Memory B cell (primary cell): ENCODE data around the gene PHF5A.

ENCODE experiments used
- ATAC-seq: fragments of 150-1000 bp; cut with Tn5 transposase; 2 replicates; pipeline ENCODE4 v1.10.0; 2021; ENCODE audit warnings: low read depth, mild to moderate bottlenecking, moderate library complexity
- DNase-seq, 2 donors: peaks; one replicate each; pipeline ENCODE4 v3.0.0; 2022; ENCODE audit warnings: low spot score in 2 of 2
- H3K27ac Mint-ChIP-seq: one replicate; pipeline ENCODE4 v1.8.0; 2022; ENCODE audit warnings: mild to moderate bottlenecking, moderate library complexity, mixed read lengths
- H3K27me3 Mint-ChIP-seq: one replicate; pipeline ENCODE4 v1.8.0; 2022; ENCODE audit warnings: mixed read lengths
- H3K36me3 Mint-ChIP-seq: one replicate; pipeline ENCODE4 v1.8.0; 2022; ENCODE audit warnings: mild to moderate bottlenecking, mixed read lengths
- H3K4me1 Mint-ChIP-seq: one replicate; pipeline ENCODE4 v1.8.0; 2022; ENCODE audit warnings: mixed read lengths
- H3K4me3 Mint-ChIP-seq: one replicate; pipeline ENCODE4 v1.8.0; 2022; ENCODE audit warnings: mild to moderate bottlenecking, moderate library complexity, mixed read lengths
- H3K9me3 Mint-ChIP-seq: one replicate; pipeline ENCODE4 v1.8.0; 2022; ENCODE audit warnings: mixed read lengths

Gene PHF5A

DNA sequence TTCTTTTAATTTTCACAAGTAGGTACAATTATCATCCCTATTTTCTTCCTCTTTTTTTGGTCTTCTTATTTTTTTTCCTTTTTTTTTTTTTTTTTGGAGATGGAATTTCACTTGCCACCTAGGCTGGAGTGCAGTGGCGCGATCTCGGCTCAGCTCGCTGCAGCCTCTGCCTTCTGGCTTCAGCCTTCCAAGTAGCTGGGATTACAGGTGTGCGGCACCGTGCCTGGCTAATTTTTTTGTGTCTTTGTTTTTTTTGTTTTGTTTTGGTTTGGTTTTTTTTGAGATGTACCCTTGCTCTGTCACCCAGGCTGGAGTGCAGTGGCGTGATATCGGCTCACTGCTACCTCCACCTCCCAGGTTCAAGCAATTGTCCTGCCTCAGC, 38.5 kb downstream of the PHF5A start:
- no peak overlapping the region for H3K4me3 Mint-ChIP-seq
- no peak overlapping the region for H3K27ac Mint-ChIP-seq
- peaks cover 19% of the 10 kb centered on the region for H3K36me3 Mint-ChIP-seq
- H3K4me1 Mint-ChIP-seq, result peaks cover 24% of the 10 kb centered on the region
- ATAC-seq (no peak), DNase-seq (no peak)
- H3K27me3 Mint-ChIP-seq, result no peaks in the 10 kb centered on the region
- H3K9me3 Mint-ChIP-seq, result no peaks in the 10 kb centered on the region

DNA sequence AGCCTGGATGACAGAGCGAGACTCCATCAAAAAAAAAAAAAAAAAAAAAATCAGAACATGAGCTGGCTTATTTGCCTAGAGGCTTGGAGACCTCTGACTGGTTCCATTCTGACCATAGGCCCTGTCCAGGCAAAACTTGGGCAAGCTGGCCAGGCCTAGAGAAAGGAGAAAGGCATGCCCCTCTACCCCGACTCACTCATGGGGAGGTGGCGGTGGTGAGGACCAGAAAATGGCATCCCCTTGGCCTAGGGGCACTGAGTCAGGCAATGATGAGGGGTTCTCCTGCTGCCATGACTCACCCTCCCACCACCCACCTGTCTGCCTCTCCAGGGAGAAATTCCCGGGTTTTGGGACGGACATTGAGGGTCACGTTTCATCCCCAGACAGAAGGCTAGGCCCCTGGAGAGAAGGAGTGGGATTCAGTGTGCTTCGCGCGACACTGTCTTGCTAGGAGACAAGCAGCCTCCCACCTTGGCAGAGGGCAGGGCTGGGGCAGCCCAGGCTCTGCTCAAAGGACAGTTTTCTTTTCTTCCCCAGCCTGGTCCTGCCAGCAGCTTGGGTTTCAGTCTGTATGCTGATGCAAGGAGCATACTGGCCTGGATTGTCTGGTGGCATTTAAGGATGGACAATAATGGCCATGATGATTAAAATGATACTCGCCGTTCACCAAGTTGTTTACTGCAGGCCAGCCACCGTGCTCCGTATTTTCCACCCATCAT, 39.1 kb downstream of the PHF5A start:
- Mint-ChIP-seq H3K27ac (no peak overlapping the region), H3K4me1 (peaks cover 22% of the 10 kb centered on the region), H3K27me3 (no peaks in the 10 kb centered on the region), H3K4me3 (no peak overlapping the region), H3K36me3 (peaks cover 19% of the 10 kb centered on the region), H3K9me3 (no peaks in the 10 kb centered on the region)
- no peak for DNase-seq
- no peak for ATAC-seq

DNA sequence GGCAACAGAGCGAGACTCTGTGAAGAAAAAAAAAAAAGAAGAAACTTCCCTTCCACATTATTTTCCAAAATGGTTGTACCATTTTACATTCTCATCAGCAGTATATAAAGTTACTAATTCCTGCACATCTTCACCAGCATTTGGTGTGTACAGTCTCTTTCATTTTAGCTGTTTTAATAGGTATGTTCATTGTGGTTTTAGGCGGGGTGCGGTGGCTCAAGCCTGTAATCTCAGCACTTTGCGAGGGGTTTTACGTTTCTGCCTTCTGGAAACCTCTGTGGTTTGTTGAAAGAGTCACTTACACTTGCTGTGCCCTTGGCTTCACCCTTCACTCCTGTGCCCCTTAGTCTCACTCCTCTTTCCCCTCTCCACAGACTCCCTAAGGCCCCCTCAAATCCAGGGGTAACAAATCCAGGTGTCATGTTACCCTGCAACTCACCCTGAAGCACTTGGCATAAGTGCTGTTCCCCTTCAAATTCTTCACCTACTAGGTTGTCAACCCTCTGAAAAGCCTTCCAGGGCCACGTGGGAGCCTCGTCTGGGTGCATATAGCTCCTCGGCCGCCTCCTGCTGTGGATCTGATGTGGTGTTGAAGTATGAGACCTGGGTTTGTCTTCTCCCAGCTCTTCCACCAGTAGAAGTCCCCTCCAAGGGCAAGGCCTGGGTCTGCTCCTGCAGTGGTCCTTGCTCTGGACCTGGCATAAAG, 42.7 kb downstream of the PHF5A start:
- Mint-ChIP-seq H3K27me3 (no peaks in the 10 kb centered on the region), H3K9me3 (no peaks in the 10 kb centered on the region), H3K27ac (peak overlapping the region; percentile 77), H3K36me3 (peaks cover 11% of the 10 kb centered on the region), H3K4me1 (peaks cover 17% of the 10 kb centered on the region), H3K4me3 (peak overlapping the region; percentile 59)
- no peak for DNase-seq
- ATAC-seq, result peak; percentile 49

DNA sequence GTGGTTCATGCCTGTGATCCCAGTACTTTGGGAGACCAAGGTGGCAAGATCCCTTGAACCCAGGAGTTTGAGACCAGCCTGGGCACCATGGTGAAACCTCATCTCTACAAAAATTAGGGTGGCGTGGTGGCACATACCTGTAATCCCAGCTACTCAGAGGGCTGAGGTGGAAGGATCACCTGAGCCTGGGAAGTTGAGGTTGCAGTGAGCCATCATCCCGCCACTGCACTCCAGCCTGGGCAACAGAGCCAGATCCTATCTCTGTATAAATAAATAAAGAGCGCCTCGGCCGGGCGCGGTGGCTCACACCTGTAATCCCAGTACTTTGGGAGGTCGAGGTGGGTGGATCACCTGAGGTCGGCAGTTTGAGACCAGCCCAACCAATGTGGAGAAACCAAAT, 49.8 kb downstream of the PHF5A start:
- H3K36me3 Mint-ChIP-seq, result peaks cover 2% of the 10 kb centered on the region
- H3K4me1 Mint-ChIP-seq, result peaks cover 16% of the 10 kb centered on the region
- no peak overlapping the region for H3K4me3 Mint-ChIP-seq
- H3K9me3 Mint-ChIP-seq, result no peaks in the 10 kb centered on the region
- H3K27me3 Mint-ChIP-seq, result no peaks in the 10 kb centered on the region
- DNase-seq (no peak), ATAC-seq (no peak)
- peak overlapping the region; percentile 60 for H3K27ac Mint-ChIP-seq

DNA sequence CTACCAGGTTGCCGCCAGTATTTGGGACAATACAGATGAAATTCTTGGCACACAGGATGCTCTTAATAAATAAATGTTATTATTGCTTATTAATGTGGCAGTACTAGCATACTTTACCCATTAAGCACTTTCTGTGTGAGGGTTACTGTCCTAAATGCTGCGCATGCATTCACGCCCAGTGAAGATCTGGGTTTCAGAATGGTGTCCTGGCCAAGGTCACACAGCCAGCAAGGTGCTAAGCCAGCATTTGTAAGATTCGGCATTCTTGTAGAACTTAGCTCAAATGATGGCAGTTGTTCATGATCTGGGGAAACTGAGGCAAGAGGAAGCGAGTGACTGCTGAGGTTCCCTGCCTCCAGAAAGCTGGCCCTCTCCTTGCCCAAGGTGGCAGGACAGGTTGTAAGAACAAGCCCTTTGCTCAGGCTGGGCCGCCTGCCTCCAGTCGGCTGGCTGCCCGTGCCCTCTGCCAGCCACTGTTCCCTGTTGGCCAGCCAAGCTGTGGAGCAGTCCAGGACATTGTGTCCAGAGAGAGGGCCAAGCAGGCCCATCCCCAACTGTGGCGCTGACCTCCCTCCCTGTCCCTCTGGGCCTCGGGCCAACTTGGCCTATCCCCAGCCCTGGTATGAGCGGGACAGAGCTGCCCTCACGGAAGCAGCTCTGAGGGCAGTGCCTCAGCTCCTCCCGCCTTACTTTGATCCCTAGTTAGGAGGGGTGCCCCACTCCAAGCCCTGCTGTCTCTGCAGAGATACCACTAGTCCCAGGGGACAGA, 50.7 kb downstream of the PHF5A start:
- no peaks in the 10 kb centered on the region for H3K27me3 Mint-ChIP-seq
- ATAC-seq, result no peak
- no peak overlapping the region for H3K4me3 Mint-ChIP-seq
- H3K27ac Mint-ChIP-seq, result peak overlapping the region; percentile 60
- peaks cover 2% of the 10 kb centered on the region for H3K36me3 Mint-ChIP-seq
- DNase-seq, result no peak
- H3K9me3 Mint-ChIP-seq, result no peaks in the 10 kb centered on the region
- H3K4me1 Mint-ChIP-seq, result peaks cover 16% of the 10 kb centered on the region

DNA sequence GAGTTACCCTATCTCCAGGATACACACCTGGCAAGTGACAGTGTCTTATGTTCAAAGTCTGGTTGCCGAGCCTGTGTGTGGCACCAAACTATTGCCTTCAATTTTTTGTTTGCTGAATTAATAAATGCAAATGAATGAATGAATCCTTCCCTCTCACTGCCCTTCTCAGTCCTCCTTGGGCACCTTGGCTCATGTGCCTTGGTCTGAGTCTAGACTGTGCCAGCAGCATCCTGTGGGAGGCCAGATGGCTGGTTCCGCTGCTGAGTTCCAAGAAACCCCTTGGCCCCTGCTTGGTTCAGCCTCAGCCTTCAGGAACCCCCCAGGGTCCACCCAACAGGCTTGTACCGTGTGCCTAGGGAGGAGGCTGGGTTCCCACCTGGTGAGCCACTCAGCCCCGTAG, 52.9 kb downstream of the PHF5A start:
- Mint-ChIP-seq H3K27me3 (no peaks in the 10 kb centered on the region), H3K36me3 (peaks cover 2% of the 10 kb centered on the region), H3K4me1 (peaks cover 29% of the 10 kb centered on the region), H3K27ac (peak overlapping the region; percentile 96), H3K9me3 (no peaks in the 10 kb centered on the region), H3K4me3 (peak overlapping the region; percentile 90)
- ATAC-seq (no peak), DNase-seq (no peak)

DNA sequence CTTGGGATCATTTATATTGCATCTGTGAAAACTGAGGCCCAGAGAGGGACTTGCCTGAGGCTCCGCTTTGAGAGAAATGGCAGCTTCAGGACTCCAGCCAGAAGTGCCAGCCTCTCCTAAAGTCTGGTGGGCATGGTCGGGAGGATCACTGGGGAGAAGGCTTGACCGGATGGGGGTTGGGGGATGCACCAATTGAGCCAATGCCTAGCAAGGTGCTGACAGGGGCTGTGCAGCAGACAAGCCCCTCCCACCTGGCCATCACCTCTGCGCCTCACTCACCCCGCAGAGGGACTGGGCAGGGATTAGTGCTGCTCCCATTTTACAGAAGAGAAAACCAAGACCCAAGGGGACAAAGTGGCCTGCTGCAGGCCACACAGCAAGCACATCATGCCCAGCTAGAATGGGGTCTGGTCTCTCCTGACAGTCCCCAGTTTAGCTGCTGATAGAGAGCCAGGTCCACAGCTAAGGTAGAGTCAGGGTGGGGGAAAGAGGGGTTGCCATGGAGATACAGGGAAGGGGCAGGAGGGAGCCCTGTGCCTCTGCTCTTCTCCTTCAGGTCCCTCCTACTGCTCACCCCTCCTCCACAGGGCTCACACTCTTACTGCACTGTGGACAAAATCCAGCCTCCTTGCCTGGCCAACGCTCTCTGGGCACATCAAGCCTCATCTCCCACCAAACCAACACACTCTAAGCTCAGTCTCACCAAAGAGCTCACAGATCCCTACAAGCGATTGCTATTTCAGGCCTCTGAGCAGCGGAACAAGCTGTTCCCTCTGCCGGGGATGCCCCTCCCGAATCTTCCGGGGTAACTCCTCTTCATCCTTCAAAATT, 57.3 kb downstream of the PHF5A start:
- H3K4me3 Mint-ChIP-seq, result peak overlapping the region; percentile 52
- H3K36me3 Mint-ChIP-seq, result no peaks in the 10 kb centered on the region
- DNase-seq (no peak), ATAC-seq (no peak)
- no peaks in the 10 kb centered on the region for H3K9me3 Mint-ChIP-seq
- no peaks in the 10 kb centered on the region for H3K27me3 Mint-ChIP-seq
- peak overlapping the region; percentile 96 for H3K27ac Mint-ChIP-seq
- H3K4me1 Mint-ChIP-seq, result peaks cover 38% of the 10 kb centered on the region

DNA sequence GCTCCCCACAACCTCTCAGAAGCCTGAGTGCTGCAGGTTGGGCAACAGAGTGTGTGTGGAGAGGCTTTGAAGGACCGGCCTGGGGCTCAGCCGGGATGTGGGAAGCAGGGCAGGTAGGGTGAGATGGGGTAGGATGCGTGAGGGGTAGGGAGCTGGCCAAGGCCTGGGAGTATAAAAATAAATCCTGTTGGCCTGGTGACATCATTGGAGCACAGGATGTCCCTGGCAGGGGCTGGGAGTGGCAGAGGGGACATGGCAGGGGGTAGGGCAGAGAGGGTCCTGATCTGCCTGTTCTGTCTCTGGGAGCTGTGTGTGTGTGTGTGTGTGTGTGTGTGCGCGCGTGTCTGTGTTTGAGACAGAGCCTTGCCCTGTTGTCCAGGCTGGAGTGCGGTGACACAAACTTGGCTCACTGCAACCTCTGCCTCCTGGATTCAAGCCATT, 58.2 kb downstream of the PHF5A start:
- no peaks in the 10 kb centered on the region for H3K9me3 Mint-ChIP-seq
- peaks cover 38% of the 10 kb centered on the region for H3K4me1 Mint-ChIP-seq
- DNase-seq (no peak), ATAC-seq (no peak)
- H3K27me3 Mint-ChIP-seq, result no peaks in the 10 kb centered on the region
- H3K36me3 Mint-ChIP-seq, result no peaks in the 10 kb centered on the region
- no peak overlapping the region for H3K4me3 Mint-ChIP-seq
- peak overlapping the region; percentile 45 for H3K27ac Mint-ChIP-seq
